PFSK-1 (cell line): ENCODE data around the gene TTC23L.

Source experiments
- FOXP2 ChIP-seq: optimal IDR thresholded peaks from 2 replicates; pipeline ENCODE3; 2011; ENCODE audit warnings: borderline replicate concordance, control low read depth, inconsistent platforms; ENCODE audit not compliant: insufficient read depth; ENCODE audit errors: extremely low read length, extremely low read depth
- POLR2AphosphoS5 ChIP-seq: IDR thresholded peaks from 2 replicates; pipeline ENCODE4 v1.6.1; 2012; ENCODE audit warnings: low read depth, mild to moderate bottlenecking, control low read depth, low read length, moderate library complexity
- SIN3A ChIP-seq: IDR thresholded peaks from 2 replicates; pipeline ENCODE4 v1.6.1; 2012; ENCODE audit warnings: mild to moderate bottlenecking, low read length, moderate library complexity, borderline replicate concordance; ENCODE audit not compliant: insufficient read depth
- TAF1 ChIP-seq: IDR thresholded peaks from 2 replicates; pipeline ENCODE4 v1.6.1; 2012; ENCODE audit warnings: low read length, control low read depth, borderline replicate concordance; ENCODE audit not compliant: insufficient read depth
- TF ChIP-seq, protein P1 (sequence below), 2 experiments: IDR thresholded peaks; 2 replicates each; pipeline versions ENCODE4 v1.6.1 to v1.8.0; 2011 to 2012; ENCODE audit warnings: low read depth in 2 of 2, low read length in 2 of 2, control low read depth in 1 of 2, inconsistent platforms in 1 of 2, mild to moderate bottlenecking in 1 of 2, moderate library complexity in 1 of 2; ENCODE audit not compliant: insufficient read depth in 1 of 2

The TTC23L gene

DNA sequence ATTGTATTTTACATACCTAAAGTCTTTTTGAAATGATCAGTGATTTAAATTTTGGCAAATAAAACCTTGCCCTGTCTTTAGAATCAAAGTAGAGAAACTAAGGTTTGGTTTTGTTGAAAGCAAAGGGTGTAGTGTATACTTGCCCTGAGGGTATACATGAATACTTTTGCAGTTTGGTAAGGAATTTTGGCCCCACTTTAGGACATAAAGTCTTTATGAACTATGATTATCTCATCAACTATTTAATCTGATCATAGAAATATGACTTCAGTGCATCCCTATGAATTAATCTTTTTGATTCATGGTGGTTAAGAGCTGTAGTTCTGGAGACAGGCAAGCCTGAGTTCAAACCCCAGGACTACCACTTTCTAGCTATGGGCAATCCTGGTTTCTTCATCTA lies 58.7 kb downstream of the TTC23L start:
- TF ChIP-seq POLR2AphosphoS5, result no peak
- no peak for TF ChIP-seq FOXP2
- TF ChIP-seq SIN3A, result no peak

DNA sequence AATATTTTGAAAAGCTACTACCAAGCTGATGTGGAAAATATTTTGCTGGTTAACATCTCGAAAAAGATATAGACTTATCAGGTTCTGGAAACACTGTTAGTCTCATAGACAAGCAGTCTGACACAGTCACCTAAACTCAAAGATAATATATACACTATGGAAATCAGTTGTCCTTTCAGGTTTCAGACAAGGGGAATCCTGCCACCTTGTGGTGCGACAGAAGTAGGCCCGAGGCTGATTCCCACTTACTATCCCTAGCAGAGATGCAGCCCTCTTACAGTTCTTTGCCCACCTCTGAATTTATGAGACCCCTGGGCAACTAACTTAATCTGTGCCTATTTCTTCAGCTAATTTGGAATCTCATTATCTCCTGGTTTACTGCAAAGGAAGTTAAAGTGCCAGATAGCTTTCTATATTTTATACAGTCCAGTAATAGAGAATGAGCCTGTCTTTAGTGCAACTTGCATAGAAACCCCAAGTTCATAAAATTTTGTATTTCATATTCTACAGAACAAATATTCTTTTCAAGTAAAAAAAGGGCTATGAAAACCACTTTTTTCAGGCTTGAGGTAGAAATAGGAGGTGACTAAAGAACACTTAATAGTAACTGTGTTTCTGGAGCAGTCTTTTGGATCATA lies 59.4 kb downstream of the TTC23L start:
- TF ChIP-seq, protein P1, sequence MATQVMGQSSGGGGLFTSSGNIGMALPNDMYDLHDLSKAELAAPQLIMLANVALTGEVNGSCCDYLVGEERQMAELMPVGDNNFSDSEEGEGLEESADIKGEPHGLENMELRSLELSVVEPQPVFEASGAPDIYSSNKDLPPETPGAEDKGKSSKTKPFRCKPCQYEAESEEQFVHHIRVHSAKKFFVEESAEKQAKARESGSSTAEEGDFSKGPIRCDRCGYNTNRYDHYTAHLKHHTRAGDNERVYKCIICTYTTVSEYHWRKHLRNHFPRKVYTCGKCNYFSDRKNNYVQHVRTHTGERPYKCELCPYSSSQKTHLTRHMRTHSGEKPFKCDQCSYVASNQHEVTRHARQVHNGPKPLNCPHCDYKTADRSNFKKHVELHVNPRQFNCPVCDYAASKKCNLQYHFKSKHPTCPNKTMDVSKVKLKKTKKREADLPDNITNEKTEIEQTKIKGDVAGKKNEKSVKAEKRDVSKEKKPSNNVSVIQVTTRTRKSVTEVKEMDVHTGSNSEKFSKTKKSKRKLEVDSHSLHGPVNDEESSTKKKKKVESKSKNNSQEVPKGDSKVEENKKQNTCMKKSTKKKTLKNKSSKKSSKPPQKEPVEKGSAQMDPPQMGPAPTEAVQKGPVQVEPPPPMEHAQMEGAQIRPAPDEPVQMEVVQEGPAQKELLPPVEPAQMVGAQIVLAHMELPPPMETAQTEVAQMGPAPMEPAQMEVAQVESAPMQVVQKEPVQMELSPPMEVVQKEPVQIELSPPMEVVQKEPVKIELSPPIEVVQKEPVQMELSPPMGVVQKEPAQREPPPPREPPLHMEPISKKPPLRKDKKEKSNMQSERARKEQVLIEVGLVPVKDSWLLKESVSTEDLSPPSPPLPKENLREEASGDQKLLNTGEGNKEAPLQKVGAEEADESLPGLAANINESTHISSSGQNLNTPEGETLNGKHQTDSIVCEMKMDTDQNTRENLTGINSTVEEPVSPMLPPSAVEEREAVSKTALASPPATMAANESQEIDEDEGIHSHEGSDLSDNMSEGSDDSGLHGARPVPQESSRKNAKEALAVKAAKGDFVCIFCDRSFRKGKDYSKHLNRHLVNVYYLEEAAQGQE (IDR thresholded peaks at IDR 0.05; ENCODE audit: insufficient read depth in 1 of 2, low read depth in 2 of 2, low read length in 2 of 2), result no peak
- TF ChIP-seq SIN3A (no peak), FOXP2 (no peak), POLR2AphosphoS5 (no peak), TAF1 (no peak)

DNA sequence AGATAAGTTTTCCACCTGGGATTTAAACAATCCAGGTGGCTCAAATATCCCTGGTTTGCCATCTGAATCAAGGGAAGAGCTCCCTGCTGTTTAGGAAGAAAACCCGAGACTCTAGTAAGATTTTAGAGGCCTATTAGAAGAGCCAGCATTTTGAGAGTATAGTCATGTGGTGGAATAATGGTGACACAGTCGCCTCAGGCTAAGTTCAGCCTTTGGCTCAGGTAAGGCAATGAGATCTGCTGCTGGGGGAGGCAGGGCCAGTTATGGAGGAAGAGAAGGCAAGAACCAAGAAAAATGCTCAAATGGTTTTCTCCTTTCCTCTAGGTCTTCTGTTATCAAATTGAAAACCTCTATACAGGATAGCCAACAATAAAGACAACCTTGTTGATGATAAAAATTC lies 60.1 kb downstream of the TTC23L start:
- no peak for TF ChIP-seq POLR2AphosphoS5
- TF ChIP-seq FOXP2, result no peak
- no peak for TF ChIP-seq SIN3A
- TF ChIP-seq, protein P1 (IDR thresholded peaks at IDR 0.05; ENCODE audit: insufficient read depth in 1 of 2, low read depth in 2 of 2, low read length in 2 of 2), result no peak
- no peak for TF ChIP-seq TAF1

DNA sequence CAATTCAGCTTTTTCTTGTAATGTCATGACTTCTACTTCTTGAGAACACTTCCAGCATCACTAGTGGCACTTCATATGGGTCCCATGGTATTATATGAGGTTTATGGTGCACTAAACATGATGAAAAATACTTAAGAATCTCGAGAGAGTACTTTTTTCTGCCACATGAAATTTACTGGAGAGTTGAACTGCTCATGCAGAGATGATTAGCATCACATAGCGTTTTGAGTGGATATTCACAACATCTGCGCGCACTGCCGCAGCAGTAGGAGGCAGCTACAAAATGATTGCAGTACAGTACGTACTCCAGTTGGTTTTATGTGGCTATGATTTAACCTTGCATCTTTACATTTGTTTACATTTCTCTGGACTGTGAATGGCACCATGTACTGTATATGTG lies 61.7 kb downstream of the TTC23L start:
- no peak for TF ChIP-seq FOXP2
- no peak for TF ChIP-seq TAF1
- TF ChIP-seq, protein P1 (IDR thresholded peaks at IDR 0.05; ENCODE audit: insufficient read depth in 1 of 2, low read depth in 2 of 2, low read length in 2 of 2), result no peak
- no peak for TF ChIP-seq POLR2AphosphoS5
- TF ChIP-seq SIN3A, result no peak

DNA sequence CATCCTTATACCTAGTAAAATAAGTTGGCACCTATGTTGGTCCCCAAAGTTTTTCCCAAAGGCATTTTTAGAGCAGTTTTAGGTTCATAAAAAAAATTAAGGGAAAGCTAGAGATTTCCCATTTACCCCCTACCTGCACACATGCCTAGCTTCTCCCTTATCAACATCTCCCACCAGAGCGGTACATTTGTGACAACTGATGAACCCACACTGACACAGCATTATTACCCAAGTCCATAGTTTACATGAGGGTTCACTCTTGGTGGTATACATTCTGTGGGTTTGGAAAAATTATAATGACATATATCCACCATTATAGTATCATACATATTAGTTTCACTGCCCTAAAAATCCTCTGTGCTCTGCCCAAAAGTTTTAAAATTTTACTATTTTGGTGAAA lies 64.3 kb downstream of the TTC23L start:
- TF ChIP-seq FOXP2 (no peak), POLR2AphosphoS5 (no peak), TAF1 (no peak), SIN3A (no peak)
- TF ChIP-seq, protein P1 (IDR thresholded peaks at IDR 0.05; ENCODE audit: insufficient read depth in 1 of 2, low read depth in 2 of 2, low read length in 2 of 2), result no peak
